CD4-positive, alpha-beta T cell treated with Interleukin-10 for 1 hour (primary cell): ENCODE measurements around the gene XKR8.
A peak's percentile ranks its signal among the peaks of the same experiment; 100 is the strongest.

Experiments
- DNase-seq: peaks from one replicate; pipeline ENCODE4 v3.0.0-alpha.2; 2020

Gene XKR8

GRCh38 chr1:27957655-27958054, 2.1 kb upstream of the XKR8 start:
- DNase-seq: no peak

- DNase-seq: no peak
These were observed 1.3 kb upstream of the XKR8 start for GRCh38 chr1:27958513-27958912.

DNA sequence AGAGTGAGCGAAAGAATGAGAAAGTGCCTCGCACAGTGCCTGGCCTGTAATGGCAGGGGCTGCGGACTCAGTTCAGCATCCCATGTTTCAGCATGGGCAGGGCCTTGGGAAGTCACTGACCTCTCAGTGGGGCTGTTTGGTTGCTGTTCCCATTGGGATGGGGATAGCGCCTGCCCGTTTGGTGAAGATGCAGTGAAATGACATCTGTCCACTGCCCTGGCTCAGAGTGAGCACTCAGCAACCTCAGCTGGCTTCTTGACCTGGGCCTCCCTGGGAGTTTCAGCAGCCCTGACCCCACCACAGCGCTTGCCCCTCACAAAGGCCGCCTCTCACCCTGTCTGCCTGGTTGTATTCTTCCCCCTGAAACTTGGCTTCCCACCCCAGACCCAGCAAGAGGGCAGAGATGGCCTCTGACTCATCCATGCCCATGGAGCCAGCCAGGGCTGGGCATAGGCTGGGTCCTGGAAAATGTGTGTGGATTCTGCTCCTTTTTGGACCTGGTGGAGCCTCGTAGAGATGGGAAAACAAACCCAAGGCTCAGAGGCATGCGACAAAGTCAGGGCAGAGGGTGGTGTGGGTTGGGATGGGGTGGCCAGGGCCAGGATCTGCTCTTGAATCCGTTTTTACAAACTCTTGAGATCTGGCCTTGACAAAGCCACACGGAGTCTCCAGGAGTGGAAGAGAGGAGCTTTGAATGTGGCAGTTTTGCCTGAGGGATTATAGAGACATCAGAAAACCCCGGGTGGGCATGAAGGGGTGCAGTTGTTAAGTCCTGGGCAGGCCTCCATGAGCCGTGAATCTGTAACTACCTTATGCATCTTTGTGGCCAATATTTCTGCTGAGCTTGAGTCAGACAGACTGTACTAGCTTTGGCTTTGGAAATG, 1.2 kb downstream of the XKR8 start:
- no peak for DNase-seq

DNA sequence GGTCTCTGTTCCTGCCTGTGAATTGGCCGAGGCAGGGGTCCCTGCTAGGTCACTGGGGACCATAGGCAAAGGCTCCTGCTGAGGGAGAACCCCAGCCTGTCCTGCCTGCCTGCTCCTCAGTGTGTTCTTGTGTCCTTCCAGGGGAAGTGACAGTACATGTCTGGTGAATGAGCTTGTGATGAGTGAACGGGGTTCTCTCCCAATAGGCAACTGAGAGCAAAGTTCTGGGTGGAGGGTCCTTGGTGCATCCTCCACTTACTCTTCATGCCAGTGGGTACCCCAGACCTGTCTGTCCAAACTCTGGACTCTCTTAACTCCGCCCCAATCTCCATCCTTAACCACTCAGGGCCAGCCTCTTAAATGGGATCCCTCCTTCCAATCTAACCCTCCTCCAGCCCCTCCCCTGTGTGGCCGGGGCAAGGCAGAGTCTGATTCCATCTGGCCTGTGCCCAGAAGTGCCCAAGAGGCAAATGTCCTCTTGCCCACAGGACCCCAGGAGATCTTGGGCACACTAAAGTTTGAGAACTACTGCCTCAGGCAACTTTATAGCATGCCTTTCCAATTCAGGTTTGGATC, 2.0 kb downstream of the XKR8 start:
- no peak for DNase-seq

- no peak for DNase-seq
These were observed 3.6 kb downstream of the XKR8 start for GRCh38 chr1:27963393-27963792.

- no peak for DNase-seq
These were observed 6.8 kb downstream of the XKR8 start for GRCh38 chr1:27966402-27967105.

- no peak for DNase-seq
These were observed 7.5 kb downstream of the XKR8 start for GRCh38 chr1:27967106-27967883.

GRCh38 chr1:27967884-27968466, 8.2 kb downstream of the XKR8 start:
- DNase-seq: no peak

DNA sequence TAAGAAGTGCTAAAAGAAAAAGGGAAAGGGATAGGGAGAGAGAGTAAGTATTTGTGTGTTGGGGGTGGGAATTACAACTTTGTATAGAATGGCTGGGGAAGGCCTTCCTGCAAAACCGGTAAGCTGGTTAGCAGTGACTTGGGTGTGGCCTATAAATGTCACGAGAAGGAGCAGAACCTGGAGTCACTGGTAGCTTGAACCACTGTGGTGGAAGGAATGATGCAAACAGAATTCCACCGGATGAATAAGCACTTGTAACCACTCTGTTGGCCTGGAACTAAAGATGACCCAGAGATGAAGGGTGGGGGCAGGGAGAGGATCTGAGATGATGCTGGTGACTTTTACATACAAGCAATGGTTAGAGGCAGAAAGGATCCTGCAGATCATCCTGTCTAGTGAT, 8.9 kb downstream of the XKR8 start:
- no peak for DNase-seq

- DNase-seq: no peak
These were observed 10.6 kb downstream of the XKR8 start for GRCh38 chr1:27970401-27970800.

DNA sequence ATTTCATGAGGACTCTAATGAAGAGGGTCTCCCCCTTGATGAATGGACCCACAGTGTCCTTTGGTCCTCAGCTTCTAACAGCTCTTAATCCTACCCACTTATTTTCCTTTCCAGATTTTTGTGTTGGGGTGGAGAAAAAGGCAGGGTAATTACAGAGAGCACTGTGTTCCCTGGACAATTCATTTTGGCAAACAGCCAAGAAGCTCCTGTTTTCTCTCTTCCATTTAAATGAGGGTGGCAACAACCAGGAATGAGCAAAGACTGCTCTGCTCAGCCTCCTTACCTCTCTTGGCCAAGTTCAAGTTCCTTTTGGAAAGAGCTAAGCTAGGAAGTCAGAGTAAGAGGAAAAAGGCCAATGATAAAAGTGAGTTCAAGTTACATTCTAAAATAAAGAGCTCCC, 11.9 kb downstream of the XKR8 start:
- DNase-seq: no peak

DNA sequence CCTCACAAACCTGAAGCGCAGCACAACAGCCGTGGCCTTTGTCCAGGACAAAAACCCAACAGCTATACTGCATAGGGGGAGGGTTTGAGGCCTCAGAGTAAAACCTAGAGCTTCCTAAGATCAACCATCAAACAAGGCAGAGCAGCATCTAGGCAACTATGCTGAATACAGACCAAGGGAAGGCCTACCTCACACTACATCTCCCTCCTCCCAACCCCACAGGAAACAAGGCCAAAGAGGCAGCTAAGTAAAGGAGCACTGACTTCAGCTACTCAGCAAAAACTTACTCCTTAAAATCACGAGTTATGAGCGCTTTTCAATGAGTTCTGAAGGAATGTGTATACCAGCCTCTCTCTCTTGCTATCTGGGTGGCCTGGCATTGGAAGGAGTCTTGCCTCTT, 12.4 kb downstream of the XKR8 start:
- no peak for DNase-seq

GRCh38 chr1:27973771-27974416, 14.1 kb downstream of the XKR8 start:
- DNase-seq: no peak

GRCh38 chr1:27974417-27974781, 14.6 kb downstream of the XKR8 start:
- DNase-seq: no peak

DNA sequence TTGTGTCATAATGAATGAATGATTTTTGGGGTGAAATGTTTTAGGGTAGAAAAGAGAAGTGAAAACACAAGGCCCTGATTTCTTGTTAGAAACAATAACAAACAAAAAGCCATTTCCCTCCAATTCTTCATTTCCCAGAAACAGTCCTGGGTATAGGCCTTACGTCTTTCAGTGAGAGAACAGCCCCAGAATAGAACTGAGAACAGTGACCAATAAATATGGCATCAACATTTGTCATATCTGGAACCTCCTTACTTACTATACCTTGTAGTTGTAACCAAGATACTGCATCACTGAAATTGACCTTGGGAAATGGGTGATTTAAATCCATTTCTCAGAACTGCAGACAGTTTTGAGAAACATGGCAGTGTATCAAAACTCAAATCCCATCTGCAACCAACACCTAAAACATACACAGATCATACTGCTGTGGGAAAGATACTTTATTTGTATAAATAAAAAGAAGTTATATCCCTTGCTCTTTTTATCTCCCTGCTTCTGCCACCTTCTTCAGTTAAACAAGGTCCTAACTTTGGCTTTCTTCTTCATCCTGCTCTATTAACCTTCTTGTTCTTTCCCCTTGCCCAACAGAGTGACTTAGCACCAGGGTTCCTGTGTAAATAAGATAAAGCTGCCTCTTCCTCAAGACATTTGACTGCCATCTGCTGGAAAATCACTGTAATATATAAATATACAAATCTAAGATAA, 19.5 kb downstream of the XKR8 start:
- peak; percentile 68 for DNase-seq

DNA sequence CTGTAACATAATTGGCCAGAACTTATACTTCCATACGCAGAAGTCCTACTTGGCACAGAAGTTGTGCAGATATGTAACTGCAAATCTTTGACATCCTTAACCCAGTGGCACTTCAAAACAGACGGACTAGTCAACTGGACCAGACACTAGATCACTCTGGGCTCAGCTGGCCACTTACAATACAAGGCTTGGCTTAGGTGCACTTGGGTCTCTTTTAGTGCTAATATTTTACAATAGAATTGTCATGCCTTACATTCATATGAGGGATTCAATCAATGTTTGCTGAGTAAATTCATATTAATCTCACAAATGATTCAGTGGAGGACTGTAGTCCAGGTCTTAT, 20.1 kb downstream of the XKR8 start:
- DNase-seq: no peak

DNA sequence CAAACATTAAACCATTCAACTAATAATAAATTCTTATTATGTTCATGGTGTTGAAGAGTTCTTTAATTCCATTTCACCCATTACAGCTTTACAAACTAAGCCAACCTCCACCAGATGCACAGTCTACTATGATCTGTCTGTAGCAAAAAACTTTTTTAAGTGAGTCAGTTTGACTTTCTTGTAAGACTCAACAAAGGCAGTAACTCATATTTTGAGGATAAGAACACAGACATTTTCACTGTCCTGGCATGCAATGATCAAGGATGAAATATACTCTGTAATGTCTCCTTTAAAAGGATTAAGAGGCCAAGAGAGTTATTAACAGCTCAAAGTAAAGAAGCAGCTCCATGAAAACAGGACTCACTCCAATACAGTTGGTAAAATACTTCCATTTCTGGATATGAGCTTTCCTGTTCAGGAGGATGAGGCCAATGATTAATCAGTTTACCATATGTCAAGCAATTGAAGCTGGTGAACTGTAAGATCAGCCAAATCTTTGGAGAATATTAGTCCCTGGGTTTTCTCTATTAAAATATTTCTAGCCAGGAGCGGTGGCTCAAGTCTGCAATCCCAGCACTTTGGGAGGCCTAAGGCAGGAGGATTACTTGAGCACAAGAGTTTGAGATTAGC, 20.6 kb downstream of the XKR8 start:
- DNase-seq: no peak

- no peak for DNase-seq
These were observed 21.4 kb downstream of the XKR8 start for GRCh38 chr1:27981145-27981544.

DNA sequence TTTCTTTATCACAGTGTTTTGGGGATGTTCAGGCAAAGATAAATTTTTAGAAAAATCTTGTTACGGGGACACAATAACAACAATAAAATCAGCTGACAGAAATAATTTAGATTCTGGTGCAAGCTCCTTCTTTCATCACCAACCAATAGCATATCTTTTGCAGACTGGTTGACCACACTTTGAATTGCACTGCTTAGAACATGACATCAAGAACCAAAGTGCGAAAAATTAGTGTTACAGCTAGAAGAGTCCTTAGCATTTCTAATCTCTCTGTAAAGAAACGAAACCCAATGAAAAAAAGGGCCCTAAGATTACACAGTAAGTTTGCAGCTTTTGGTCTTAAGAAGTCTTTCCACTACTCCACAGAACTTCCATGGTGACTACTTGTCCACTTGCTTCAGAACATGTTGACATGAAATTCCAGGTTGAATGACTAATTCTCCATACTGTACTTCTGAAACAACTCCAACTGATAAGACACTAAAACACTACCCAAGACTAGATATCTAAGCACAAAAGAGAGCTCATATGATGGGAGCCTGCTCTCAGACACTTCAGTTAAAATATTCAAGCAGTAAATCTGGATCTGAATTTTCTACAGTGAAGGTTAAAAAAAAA, 31.3 kb downstream of the XKR8 start:
- peak; percentile 11 for DNase-seq

GRCh38 chr1:27992276-27992675, 32.5 kb downstream of the XKR8 start:
- DNase-seq: peak; percentile 61

GRCh38 chr1:27993241-27993640, 33.5 kb downstream of the XKR8 start:
- DNase-seq: peak; percentile 38
